Hippocampal formation (tissue), 2 donors: ENCODE results near the gene NR6A1.
A peak's percentile ranks its signal among the peaks of the same experiment; 100 is the strongest.

ENCODE experiments used
- DNase-seq, 2 donors: peaks; one replicate each; lab custom pipeline; 2025; lab: John Stamatoyannopoulos, UW

NR6A1 gene

DNA sequence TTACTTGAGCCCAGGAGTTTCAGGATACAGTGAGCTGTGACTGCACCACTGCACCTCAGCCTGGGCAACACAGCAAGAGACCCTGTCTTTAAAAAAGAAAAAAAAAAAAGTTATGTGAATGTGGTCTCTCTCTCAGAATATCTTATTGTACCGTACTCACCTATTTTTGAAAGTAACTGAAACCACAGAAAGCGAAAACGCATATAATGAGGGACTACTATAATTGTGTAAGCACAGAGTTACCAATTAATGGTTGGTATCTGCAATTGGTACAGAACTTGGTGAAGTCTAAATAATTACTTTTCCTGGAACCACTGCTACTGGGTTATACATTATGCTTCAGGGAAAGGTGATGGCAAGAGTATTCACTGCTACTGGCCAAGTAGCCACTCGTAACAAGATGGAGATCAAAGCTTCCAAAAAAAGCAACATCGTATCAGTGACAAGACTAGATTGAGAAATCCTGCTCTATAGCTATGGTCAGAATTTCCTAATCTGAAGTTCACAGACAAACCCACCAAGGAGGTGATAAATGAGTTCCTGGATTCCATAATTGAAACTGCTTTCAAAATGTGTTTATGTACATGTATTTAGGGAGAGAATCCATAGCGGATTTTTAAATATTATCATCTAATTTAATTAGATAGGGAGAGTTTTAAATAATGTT is 82.7 kb downstream of the NR6A1 start:
- no peak for DNase-seq

DNA sequence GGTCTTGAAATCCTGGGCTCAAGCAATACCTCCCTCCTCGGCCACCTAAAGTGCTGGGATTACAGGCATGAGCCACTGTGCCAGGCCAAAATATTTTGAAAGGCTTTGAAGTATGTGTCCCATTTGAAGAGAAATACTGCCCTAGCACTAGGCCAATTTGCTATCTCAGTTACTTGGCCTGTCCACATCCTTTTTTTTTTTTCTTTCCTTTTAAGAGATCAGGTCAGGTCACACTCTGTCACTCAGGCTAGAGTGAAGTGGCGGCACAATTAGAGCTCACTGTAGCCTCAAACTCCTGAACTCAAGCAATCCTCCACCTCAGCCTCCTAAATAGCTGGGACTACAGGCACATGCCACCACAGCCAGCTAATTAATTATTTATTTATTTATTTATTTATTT is 84.2 kb downstream of the NR6A1 start:
- no peak for DNase-seq

DNA sequence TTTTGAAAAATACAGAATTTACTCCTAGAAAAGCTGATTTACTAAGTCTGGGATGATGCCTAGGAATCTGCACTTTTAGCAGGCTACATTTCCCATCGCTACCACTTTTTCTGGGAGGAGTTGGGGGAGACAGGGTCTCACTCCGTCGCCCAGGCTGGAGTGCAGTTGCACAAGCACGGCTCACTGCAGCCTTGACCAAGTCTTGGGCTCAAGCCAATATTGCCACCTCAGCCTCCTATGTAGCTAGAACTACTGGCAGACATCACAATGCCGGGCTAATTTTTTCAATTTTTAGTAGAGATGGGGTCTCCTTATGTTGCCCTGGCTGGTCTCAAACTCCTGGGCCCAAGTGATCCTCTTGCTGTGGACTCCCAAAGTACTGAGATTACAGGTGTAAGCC is 85.9 kb downstream of the NR6A1 start:
- DNase-seq, result no peak

DNA sequence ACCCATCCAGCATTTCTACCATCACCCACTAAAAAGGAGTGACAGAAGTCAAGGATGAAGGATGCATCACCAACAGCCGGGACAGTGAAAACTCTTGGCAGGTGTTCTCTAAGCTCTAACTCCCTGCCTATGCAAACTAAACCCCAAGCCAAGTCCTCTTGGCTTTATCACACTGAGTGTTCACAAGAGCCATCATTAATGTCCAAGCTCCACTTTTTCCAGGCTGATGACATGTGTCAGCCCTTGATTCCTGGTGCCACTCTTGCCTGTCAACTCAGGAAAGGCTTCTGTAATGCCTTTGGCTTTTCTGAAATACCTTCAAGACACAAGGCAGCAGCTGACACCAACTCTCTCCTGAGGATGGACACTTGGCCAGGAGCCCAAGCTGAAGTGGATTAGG is 86.9 kb downstream of the NR6A1 start:
- DNase-seq, result no peak

DNA sequence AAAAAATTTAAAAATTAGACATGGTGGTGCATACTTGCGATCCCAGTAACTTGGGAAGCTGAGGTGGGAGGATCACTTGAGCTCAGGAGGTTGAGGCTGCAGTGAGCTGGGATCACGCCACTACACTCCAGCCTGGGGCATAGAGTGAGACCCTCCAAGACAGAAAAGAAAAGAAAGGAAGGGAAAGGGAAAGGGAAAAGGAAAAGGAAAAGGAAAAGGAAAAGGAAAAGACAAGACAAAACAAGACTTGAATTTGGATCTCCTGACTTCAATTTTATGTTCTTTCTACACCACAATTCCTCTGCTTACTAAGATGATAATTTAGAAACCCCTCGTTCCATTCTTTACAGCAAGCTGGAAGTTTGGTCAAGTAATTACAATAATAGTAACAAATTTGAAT is 88.1 kb downstream of the NR6A1 start:
- no peak for DNase-seq

DNA sequence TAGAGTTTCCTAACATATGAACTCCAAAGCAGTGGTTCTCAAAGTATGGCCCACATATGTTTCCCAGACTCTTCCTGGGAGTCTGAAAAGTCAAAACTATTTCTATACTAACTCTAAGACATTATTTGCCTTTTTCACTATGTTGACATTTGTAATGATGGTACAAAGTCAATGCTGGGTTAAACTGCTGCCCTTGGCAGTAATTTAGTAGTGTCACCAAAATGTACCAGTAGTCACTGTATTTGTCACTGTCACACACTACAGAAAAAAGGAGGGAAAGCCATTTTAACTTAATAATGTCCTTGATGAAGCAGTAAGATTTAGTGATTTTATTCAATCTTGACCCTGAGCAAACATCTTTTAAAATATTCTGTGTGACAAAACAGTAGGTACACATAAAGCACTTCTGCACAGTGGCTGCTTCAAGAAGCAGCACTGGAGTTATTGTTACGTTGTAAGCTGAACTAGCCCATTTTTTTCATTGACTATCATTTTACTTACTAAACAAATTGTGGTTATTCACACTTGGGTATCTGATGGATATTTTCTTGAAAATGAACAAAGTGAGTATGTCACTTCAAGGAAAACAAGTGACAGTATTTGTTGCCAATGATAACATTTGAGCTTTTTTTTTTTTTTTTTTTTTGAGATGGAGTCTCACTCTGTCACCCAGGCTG is 90.3 kb downstream of the NR6A1 start:
- no peak for DNase-seq

DNA sequence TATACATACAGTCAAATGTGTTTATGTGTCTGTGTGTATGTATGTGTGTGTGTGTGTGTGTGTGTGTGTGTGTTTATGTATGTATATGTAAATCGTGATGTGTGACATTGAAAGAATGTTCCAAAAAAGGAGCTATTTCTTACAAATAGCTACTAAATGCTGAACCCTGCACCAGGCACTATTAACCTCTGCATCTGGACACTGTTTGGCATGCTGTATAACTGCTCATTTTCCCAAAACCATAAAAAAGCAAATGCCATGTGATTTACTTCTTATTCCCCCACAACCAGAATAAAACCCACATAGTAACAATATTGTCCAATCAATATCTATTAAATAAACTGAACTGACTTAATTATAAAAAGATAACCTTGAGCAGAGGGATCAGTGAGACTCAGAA is 91.1 kb downstream of the NR6A1 start:
- no peak for DNase-seq

DNA sequence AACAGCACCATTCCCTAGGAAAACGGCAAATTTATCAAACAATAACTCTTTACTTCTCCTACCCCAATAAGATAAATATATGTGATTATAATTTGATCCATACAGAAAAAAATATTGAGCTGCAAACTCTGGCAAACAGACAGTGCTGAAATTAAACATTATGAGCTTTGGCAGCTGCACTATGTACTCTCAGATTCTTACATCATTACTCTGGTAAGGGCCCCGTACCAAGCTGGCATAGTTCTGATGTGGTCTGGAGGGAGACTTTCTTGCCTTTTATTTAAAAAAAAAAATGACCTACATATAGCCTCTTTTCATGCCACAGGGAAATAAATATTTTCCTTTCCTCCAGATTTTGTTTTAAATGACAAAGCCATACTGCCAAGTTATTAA is 95.0 kb downstream of the NR6A1 start:
- DNase-seq, result peak in 1 of 2 donors; percentile 40

DNA sequence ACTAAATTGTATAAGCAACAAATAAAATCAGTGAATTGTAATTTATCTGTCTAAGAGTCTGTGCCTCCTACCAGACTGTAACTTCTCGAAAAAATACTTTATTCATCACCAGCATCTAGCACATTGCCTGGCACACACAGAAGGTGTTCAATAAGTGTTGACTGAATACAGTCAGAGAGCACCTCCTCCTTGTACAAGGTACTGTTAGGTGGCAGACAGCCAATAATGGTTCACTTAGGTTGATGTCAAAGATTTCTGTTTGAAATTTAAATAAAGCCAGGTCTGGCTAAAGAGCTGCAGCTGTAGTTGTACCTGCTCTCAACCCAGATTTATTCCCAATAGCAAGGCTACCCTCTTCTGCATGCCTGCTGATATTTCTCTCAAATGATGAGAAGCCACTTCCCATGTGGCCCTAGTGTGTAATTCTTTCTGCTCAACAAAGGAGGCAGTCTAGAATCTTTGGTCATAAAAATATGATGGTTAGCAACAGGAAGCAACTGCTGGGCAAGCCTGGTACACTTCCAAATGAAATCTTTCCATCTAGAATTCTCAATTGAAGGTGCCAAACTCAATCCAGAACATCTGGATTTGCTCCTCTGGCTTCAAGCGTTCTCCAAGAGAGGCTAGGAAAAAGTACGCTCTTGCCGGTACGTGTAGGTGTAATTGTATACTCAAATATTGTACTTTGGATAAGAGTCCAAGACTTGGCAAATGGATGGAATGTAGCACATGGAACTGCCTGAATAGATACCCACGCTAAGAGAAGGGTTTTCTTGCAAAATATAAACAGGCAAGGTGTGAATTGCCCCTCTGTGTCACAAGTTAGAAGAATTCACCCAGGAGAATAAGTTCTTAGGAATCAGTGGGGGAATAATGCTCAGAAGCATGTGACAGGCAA is 95.6 kb downstream of the NR6A1 start:
- DNase-seq, result no peak

DNA sequence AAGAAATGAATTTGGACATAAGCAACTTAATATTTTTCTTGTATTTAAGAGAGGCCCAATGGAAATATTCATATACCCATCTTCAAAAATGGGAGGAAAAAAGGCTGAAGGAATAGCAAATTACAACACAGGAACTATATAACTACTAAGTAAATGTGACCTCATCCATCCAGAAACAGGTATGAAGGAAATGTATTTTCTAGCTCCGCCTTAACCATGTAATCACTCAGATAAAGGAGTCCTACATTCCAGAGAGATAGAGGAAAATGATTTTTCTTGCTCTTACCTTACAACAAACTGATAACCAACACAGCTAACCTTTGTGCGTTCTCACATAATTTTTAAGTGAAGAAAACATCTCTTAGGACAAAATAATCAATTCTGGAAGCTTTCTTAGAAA is 96.5 kb downstream of the NR6A1 start:
- DNase-seq, result no peak

DNA sequence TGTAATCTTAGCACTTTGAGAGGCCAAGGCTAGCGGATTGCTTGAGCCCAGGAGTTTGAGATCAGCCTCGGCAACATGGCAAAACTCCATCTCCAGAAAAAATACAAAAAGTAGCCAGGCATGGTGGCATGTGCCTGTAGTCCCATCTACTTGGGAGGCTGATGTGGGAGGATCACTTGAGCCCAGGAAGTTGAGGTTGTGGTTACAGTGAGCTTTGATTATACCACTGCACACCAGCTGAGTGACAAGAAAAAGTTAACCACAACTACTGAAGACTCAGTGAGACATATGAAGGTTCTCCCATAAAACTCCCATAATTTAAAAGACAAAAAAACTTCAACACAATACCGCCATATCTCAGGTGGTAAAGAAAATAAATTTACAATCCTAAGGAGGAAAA is 98.0 kb downstream of the NR6A1 start:
- no peak for DNase-seq

DNA sequence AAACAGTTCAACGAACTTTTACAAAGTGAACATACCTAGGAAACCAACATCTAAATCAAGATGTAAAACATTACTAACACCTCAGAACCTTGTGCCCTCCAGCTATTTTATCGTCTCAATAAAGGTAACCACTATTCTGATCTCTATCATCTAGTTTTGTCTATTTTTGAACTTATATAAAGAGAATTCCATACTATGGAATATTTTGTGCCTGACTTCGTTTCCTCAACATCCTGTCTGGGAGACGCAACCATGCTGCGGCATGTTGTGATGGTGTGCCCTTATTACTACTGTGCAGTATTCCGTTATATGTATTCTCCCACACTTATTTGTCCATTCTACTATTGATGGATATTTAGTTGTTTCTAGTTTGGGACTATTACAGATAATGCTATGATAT is 99.2 kb downstream of the NR6A1 start:
- DNase-seq, result no peak

DNA sequence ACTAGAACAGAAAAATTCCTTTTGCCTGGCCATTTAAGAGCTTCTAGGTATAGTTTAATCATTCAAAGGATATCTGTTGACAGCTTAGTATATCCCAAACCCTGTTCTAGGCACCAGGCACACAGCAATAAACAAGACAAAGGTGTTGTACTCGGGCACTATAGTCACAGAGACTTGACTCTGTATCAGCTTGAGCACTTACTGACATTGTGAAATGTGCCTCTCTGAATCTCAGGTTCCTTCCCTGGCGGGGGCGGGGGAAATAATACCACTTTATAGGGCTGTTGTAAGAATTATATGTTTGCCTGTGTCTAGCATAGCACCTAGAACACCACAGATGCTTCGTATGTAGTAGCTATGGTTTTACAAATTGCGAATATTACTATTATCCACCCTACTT is 104.5 kb downstream of the NR6A1 start:
- no peak for DNase-seq

DNA sequence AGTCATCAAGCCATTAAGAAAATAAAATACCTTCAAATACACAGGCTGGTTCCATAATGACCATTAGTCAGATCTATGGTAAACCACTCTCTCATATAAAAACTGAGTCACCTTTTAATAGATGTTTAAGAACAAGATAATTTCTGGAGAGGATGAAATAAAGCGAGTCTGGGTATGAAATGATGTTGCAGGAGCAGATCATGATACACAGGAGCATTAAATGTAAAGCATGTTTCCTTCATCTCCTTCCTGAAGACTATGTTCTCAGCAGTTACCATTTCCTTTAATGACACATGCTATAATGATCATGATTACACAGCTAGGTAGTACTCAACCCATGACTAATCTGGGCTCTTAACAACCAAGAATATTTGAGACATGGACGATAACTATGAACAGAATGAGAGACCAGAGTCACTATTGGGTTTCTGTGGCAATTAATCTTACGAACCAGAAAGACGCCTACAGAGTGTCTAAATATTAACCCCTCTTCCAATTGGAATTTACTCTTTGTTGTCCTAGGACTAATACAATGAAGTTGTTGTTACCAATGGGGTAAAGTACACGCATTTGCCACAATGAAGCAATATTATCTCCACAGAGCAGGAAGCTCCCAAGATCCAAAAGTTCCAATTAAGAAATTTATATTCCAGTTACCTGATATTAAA is 105.6 kb downstream of the NR6A1 start:
- DNase-seq, result no peak

DNA sequence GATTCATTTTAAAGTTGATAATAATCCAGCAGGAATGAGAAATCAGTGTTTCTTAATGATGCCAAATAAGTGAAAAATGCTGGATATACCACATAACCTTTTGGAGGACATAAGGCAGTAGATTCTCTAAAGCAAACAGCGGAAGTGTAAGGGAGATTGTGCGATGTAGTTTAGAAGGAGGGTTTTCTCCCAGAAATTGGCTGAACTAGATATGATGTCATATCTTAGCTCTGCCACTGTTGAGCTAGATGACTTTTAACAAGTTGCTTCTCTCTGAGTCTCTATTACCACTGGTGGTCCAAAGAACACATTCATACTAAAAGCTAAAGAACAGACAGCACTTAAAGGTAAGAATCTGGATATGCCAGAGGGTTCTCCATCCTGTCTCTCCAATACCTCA is 107.0 kb downstream of the NR6A1 start:
- DNase-seq, result no peak

DNA sequence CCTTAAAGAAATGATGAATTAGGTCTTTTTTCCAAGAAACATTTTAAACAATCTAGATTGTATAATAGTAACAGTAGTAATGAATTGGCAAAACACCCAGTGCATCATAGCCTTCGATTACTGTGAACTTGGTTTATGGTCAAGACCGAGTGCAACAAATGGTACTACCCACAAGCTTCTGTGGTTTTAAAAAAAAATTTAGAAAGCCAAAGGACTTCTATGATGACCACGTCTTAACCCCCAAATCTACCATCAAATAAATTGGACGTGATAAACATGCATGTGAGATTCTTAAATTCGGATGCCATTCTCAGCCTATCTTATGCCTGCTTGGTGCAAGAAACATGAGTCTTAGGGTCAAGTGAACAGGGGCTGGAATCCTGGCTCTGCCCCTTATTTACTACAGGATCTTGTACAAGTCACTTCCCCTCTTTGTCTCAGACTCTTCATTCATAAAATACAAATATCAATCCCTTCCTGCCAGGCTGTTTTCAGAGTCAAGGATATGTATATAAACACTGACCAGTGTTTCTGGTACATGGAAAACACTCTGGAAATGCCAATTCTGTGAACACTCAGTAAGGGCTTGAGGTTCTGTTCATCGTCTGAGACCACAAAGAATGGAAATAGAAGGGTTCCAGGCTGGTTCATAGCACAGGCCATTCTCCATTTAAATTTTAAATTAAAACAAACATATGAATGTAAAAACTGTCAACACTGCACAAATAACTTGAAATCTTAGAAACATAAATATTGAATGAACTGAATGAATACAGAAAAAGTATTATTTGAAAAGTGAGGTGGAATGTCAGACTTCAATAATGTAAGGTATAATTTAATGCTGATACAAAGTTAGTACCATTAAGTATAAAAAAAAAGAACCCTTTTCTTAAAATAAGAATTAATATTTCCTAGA is 107.8 kb downstream of the NR6A1 start:
- no peak for DNase-seq

DNA sequence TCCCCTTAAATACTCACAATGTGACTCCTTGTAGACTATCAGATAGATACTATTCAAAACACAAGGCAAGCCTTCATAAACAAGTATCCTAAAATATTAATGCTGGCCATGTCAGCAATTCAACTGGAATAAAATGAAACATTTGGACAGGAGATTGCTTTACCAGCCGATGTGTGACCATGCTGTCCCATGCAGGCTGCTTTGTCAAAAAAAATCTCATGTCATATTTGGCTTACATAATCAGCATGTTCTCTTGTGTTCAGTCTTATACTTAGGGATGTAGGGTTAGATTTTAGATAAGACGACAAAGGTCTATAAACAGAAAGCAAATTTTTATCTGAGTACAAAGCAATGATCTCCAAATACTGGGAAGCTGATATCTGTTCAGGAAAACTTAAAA is 108.5 kb downstream of the NR6A1 start:
- no peak for DNase-seq

DNA sequence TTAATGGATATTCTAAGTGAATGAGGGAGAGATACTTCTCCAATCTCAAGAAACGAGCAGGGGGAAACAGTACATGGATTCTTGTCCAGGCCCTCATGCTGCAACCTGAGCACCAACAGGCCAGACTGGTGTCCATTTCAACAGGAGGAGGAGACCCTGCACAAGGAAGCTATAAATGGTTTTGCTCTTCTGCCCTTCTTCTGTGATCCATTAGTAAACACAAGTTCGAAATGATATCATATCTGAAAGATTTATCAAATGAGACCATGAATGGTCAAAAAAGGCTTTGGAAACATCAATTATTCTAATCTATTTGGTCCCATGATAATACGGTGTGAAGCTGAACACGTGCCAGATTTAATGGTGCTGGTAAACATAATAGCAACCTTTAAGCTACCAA is 109.8 kb downstream of the NR6A1 start:
- no peak for DNase-seq

DNA sequence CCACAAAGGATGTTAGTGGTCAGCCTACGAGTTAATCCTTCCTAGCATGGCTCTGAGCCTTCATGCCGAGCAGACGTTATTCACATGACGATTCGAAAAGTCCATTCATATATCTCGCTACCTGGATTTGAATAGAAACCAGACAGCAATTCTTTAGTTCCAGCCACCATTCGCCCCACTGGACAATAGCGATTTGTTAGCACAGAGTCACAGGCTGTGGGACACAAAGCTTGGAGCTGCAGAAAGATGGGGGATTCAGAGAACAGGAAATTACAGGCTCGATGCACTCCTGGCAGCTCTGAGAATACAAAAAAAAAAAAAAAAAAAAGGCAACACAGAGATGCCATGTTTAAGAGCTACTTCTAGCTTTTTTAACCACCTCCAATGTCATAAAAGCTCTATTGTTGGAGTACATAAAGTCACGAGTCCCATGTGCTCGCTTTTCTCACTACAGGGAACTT is 110.7 kb downstream of the NR6A1 start:
- peak; percentile 61 to 73 for DNase-seq

DNA sequence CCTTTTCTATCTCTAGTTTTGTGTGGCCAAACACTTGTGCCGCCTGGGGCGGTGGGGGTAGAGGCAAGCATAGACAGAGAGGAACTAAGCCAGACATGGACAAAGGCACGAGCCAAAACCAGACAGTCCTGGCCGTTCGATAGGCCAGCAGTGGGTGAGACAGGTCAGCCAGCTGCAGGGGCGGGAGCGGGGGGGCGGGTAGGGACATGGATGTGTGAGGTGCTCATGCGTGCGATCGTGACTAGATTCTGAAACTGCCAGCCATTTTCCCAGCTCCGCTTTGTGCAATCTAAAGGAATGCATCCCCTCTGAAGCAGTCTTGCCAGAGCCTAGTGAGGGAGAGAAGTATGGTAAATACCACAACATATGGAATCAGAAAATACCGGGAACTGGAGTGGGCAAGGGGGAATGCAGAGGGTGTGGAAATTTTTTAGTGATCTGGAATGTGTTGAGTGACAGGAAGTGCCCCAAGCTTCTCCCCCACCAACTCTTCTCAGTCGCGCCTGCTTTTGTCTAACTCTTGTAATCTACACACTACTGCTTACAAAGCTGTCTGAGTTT is 111.9 kb downstream of the NR6A1 start:
- DNase-seq, result peak; percentile 74 to 82
